T47D (cell line): ENCODE results near the gene ADAMTS17.

Experiments used
- DNase-seq, 2 experiments: peaks; one replicate each; pipeline versions ENCODE4 v3.0.0 to v3.0.0-alpha.2; 2011 to 2012; ENCODE audit warnings: low read depth in 1 of 2, low spot score in 1 of 2
- JUND ChIP-seq: IDR thresholded peaks from 2 replicates; pipeline ENCODE4 v1.6.1; 2012; ENCODE audit warnings: low read depth
- in situ Hi-C: cut with HindIII; loops from 2 replicates; pipeline ENCODE4 v1.10.0; 2016; ENCODE audit warnings: low sequenced_read_pairs, low pct_unique_long_range_greater_than_20kb

Gene ADAMTS17

DNA sequence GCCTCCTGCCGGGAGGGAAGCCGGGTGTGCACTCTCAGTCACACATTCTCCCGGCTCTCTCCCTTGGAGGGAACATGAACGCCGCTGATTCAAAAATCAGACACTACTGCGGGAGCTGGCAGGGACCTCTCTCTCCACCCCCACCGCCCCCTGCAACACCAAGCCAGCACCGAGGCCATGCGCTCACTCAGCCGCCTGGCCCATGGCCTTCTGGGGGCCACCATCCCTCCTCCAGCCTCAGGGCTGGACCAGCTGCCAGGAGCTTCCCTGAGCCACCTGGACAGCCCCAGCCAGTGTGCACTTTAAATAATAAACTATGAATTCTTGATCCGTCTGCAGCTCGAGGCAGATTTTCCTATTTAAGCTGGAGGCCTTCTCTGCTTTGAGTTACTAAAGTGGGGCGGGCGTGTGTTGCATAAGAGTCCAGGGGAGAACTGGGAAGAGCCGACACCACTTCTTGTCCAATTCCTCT is 30.6 kb downstream of the ADAMTS17 start:
- in situ Hi-C loops = no loop called here
- no peak for DNase-seq

GRCh38 chr15:100310513-100311153 is 31.1 kb downstream of the ADAMTS17 start:
- TF ChIP-seq JUND = no peak
- in situ Hi-C loops = no loop called here
- DNase-seq = no peak

More for the DNA sequence above, 30.6 kb downstream of the ADAMTS17 start:
- TF ChIP-seq JUND = no peak

GRCh38 chr15:100310041-100310405 is 31.8 kb downstream of the ADAMTS17 start:
- no peak for DNase-seq
- TF ChIP-seq JUND = no peak
- in situ Hi-C loops = no loop called here

- no peak for TF ChIP-seq JUND
- in situ Hi-C loops = no loop called here
These were observed 32.4 kb downstream of the ADAMTS17 start for GRCh38 chr15:100309109-100310040.

DNA sequence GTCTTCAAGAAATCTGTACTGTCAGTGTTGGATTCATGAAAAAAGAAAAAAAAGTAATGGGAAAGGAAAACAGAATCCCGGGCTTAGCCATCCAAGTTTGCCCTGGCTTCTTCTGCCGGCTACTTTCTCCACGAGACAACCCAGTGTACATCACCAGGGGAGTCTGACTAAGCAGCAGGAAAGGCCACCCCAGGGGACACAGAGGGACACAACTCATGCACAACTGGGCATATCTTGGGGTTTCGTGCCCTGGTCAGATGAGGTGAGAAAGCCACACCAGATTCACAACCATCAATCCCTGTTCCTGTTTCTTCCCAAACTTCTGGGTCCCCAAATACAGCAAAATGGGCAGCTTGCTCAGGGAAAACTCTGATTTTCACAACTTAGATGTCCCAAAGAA is 33.2 kb downstream of the ADAMTS17 start:
- in situ Hi-C loops = no loop called here
- no peak for DNase-seq
- TF ChIP-seq JUND = no peak

More at GRCh38 chr15:100309109-100310040, 32.4 kb downstream of the ADAMTS17 start:
- no peak for DNase-seq

GRCh38 chr15:100308213-100308600 is 33.6 kb downstream of the ADAMTS17 start:
- TF ChIP-seq JUND = no peak
- in situ Hi-C loops = no loop called here
- DNase-seq = no peak

- no peak for DNase-seq
- in situ Hi-C loops = no loop called here
- TF ChIP-seq JUND = no peak
These were observed 34.2 kb downstream of the ADAMTS17 start for GRCh38 chr15:100307241-100308212.

- TF ChIP-seq JUND = no peak
- DNase-seq = no peak
- in situ Hi-C loops = no loop called here
These were observed 35.7 kb downstream of the ADAMTS17 start for GRCh38 chr15:100306098-100306497.

- in situ Hi-C loops = no loop called here
- no peak for TF ChIP-seq JUND
- no peak for DNase-seq
These were observed 39.8 kb downstream of the ADAMTS17 start for GRCh38 chr15:100301910-100302431.

DNA sequence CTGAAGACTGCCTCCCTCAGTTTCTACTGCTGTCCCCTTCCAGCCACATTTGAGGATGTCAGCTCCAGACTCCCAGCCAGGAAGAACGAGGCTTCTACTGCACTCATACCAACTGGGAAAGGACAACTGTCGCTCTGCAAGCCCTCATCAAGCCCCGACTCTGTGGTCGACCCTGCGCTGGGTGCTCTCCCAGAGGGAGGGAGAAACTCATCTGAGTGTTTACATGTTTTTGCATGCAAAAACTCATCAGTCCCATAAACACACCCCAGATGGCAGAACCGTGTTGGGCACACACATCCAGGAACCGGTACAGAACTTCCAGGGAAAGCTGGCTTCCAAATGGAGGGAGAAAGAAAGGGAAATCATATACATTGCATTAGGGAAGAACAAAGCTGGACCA is 43.5 kb downstream of the ADAMTS17 start:
- in situ Hi-C loops = no loop called here
- no peak for DNase-seq
- no peak for TF ChIP-seq JUND

DNA sequence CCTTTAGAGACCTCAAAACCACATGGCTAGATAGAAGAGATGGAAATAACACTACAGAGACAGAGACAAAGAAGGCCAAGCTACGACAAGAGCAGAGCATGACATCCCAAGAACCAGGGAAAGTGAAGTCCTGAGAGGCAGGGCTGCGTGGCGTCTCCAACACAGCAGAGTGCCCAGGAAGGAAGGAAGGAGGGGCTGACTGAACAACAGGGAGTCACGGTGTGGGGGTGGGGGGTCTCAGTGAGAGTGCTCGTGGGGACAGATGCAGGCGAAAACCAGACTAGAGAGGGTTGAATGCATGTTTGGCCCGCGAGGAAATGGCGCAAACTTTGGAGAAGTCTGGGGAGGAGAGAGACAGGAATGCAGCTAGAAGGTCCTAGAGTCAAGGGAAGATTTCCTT is 44.0 kb downstream of the ADAMTS17 start:
- DNase-seq = no peak
- no peak for TF ChIP-seq JUND
- in situ Hi-C loops = no loop called here
